IMR-90 (cell line): ENCODE data around the gene PHACTR3. TPM values are rescaled to one million over a fixed set of nuclear protein-coding genes. Genes with fewer than 3 reads are reported as not detected.

Experiments
- ATAC-seq: fragments of 200-7000 bp; cut with Tn5 transposase; 2 replicates; pipeline ENCODE4 v1.9.1; 2020; ENCODE audit warnings: low read depth, mild to moderate bottlenecking, moderate library complexity
- BruUV-seq: library from RNA; stranded (reverse); fragments of 400-500 nt; replicated peaks from 2 replicates; lab custom pipeline; 2021; lab: Mats Ljungman, UMichigan
- CTCF ChIA-PET: fragments of 300-600 bp; formaldehyde crosslinking; extraction: SDS; loops from one replicate; lab custom pipeline; 2021; ENCODE audit warnings: antibody characterized with exemption; lab: Yijun Ruan, JAX
- POLR2A ChIA-PET: fragments of 300-600 bp; sonication (Branson Sonifier 250); formaldehyde crosslinking; loops from one replicate; lab custom pipeline; 2022; ENCODE audit warnings: antibody characterized with exemption; ENCODE audit not compliant: unreplicated experiment; lab: Charles Lee
- DNase-seq: peaks from one replicate; pipeline ENCODE4 v3.0.0; 2013
- H2AFZ ChIP-seq: replicated peaks from 2 replicates; pipeline ENCODE3; 2013; ENCODE audit warnings: low read length, mild to moderate bottlenecking; ENCODE audit not compliant: poor library complexity
- H2AK5ac ChIP-seq: 2 replicates; pipeline ENCODE4 v1.6.1; 2013; ENCODE audit warnings: low read depth, low read length, inconsistent platforms
- H2AK9ac ChIP-seq: replicated peaks from 2 replicates; pipeline ENCODE3; 2013; ENCODE audit warnings: mild to moderate bottlenecking, low read depth, low read length, moderate library complexity; ENCODE audit not compliant: poor library complexity
- H2BK120ac ChIP-seq: 2 replicates; pipeline ENCODE4 v1.6.1; 2013; ENCODE audit warnings: low read depth, low read length, inconsistent platforms
- H2BK15ac ChIP-seq: 3 replicates; pipeline ENCODE4 v1.6.1; 2013; ENCODE audit warnings: low read depth, low read length, inconsistent platforms
- H2BK20ac ChIP-seq: 2 replicates; pipeline ENCODE4 v1.6.1; 2013; ENCODE audit warnings: low read depth, mild to moderate bottlenecking, inconsistent platforms, low read length, moderate library complexity
- H2BK5ac ChIP-seq: 2 replicates; pipeline ENCODE4 v1.6.1; 2013; ENCODE audit warnings: mild to moderate bottlenecking, low read depth, low read length, inconsistent platforms; ENCODE audit not compliant: poor library complexity, severe bottlenecking
- H3K14ac ChIP-seq: replicated peaks from 2 replicates; pipeline ENCODE4 v1.6.1; 2013; ENCODE audit warnings: low read depth, low read length, inconsistent platforms
- H3K18ac ChIP-seq: 2 replicates; pipeline ENCODE4 v1.6.1; 2013; ENCODE audit warnings: low read depth, low read length, control low read depth
- H3K23ac ChIP-seq: 2 replicates; pipeline ENCODE4 v1.6.1; 2013; ENCODE audit warnings: low read depth, low read length, inconsistent platforms
- H3K27ac ChIP-seq: 2 replicates; pipeline ENCODE4 v1.5.1; 2013; ENCODE audit warnings: mild to moderate bottlenecking, control low read depth, low read length; ENCODE audit not compliant: insufficient read depth
- H3K27me3 ChIP-seq: 2 replicates; pipeline ENCODE4 v1.6.1; 2013; ENCODE audit warnings: low read length; ENCODE audit not compliant: control insufficient read depth, insufficient read depth
- H3K36me3 ChIP-seq: 2 replicates; pipeline ENCODE4 v1.6.1; 2013; ENCODE audit warnings: low read length, mixed read lengths; ENCODE audit not compliant: control insufficient read depth, insufficient read depth
- H3K4ac ChIP-seq: 2 replicates; pipeline ENCODE4 v1.6.1; 2013; ENCODE audit warnings: low read depth, low read length, inconsistent platforms
- H3K4me1 ChIP-seq: 2 replicates; pipeline ENCODE4 v1.6.1; 2013; ENCODE audit warnings: low read length, mixed read lengths; ENCODE audit not compliant: control insufficient read depth, insufficient read depth
- H3K4me2 ChIP-seq: 2 replicates; pipeline ENCODE4 v1.6.1; 2013; ENCODE audit warnings: low read depth, mild to moderate bottlenecking, control low read depth, low read length, moderate library complexity
- H3K4me3 ChIP-seq: 2 replicates; pipeline ENCODE4 v1.5.1; 2013; ENCODE audit warnings: low read depth, mild to moderate bottlenecking, control low read depth, low read length, moderate library complexity; ENCODE audit not compliant: insufficient read depth
- H3K56ac ChIP-seq: 2 replicates; pipeline ENCODE4 v1.6.1; 2013; ENCODE audit warnings: low read length, inconsistent platforms; ENCODE audit not compliant: insufficient read depth; ENCODE audit errors: extremely low read depth
- H3K79me1 ChIP-seq, 2 experiments: 2 replicates each; pipeline ENCODE4 v1.6.1; 2013; ENCODE audit warnings: low read length in 2 of 2, inconsistent platforms in 1 of 2, low read depth in 1 of 2
- H3K9ac ChIP-seq: 2 replicates; pipeline ENCODE4 v1.6.1; 2013; ENCODE audit warnings: low read depth, low read length, control low read depth
- H3K9me1 ChIP-seq: 2 replicates; pipeline ENCODE4 v1.6.1; 2013; ENCODE audit warnings: low read length, inconsistent platforms; ENCODE audit not compliant: insufficient read depth
- H3K9me3 ChIP-seq: 2 replicates; pipeline ENCODE4 v1.6.1; 2013; ENCODE audit warnings: low read length; ENCODE audit not compliant: control insufficient read depth, insufficient read depth
- H4K20me1 ChIP-seq: 2 replicates; pipeline ENCODE4 v1.6.1; 2013; ENCODE audit warnings: low read length, inconsistent platforms; ENCODE audit not compliant: insufficient read depth
- H4K5ac ChIP-seq: 2 replicates; pipeline ENCODE4 v1.6.1; 2013; ENCODE audit warnings: mild to moderate bottlenecking, low read depth, low read length, control low read depth
- H4K8ac ChIP-seq, 2 experiments: 2 replicates each; pipeline ENCODE4 v1.6.1; 2013; ENCODE audit warnings: low read depth in 2 of 2, low read length in 2 of 2, control low read depth in 1 of 2, inconsistent platforms in 1 of 2
- H4K91ac ChIP-seq: 2 replicates; pipeline ENCODE4 v1.6.1; 2013; ENCODE audit warnings: low read depth, low read length, inconsistent platforms; ENCODE audit not compliant: insufficient read depth
- BHLHE40 ChIP-seq: fragments of 150-350 bp; IDR thresholded peaks from 2 replicates; pipeline ENCODE4 v1.6.1; 2016; ENCODE audit warnings: mild to moderate bottlenecking, low read depth, low read length
- CEBPB ChIP-seq: IDR thresholded peaks from 2 replicates; pipeline ENCODE4 v1.6.1; 2012; ENCODE audit warnings: low read depth, low read length, improper control_type of control experiment
- CHD1 ChIP-seq: IDR thresholded peaks from 2 replicates; pipeline ENCODE4 v1.6.1; 2012; ENCODE audit warnings: low read depth, low read length, improper control_type of control experiment
- FOS ChIP-seq: fragments of 150-350 bp; IDR thresholded peaks from 2 replicates; pipeline ENCODE4 v1.6.1; 2016; ENCODE audit warnings: low read depth, low read length
- MAFK ChIP-seq: IDR thresholded peaks from 2 replicates; pipeline ENCODE4 v1.6.1; 2012; ENCODE audit warnings: low read depth, low read length, improper control_type of control experiment
- MAZ ChIP-seq: IDR thresholded peaks from 2 replicates; pipeline ENCODE4 v1.6.1; 2012; ENCODE audit warnings: low read depth, mild to moderate bottlenecking, low read length, improper control_type of control experiment, moderate library complexity, borderline replicate concordance
- MXI1 ChIP-seq: IDR thresholded peaks from 2 replicates; pipeline ENCODE4 v1.6.1; 2012; ENCODE audit warnings: low read depth, mild to moderate bottlenecking, low read length, moderate library complexity, borderline replicate concordance
- NFE2L2 ChIP-seq: fragments of 150-350 bp; IDR thresholded peaks from 2 replicates; pipeline ENCODE4 v1.6.1; 2016; ENCODE audit warnings: low read depth, mild to moderate bottlenecking, low read length
- POLR2A ChIP-seq: IDR thresholded peaks from 2 replicates; pipeline ENCODE4 v1.6.1; 2012; ENCODE audit warnings: mild to moderate bottlenecking, low read depth, low read length
- RAD21 ChIP-seq: IDR thresholded peaks from 2 replicates; pipeline ENCODE4 v1.6.1; 2012; ENCODE audit warnings: low read length, improper control_type of control experiment
- RCOR1 ChIP-seq: IDR thresholded peaks from 2 replicates; pipeline ENCODE4 v1.6.1; 2012; ENCODE audit warnings: mild to moderate bottlenecking, low read length, improper control_type of control experiment; ENCODE audit not compliant: insufficient replicate concordance
- SMC3 ChIP-seq: fragments of 150-350 bp; IDR thresholded peaks from 2 replicates; pipeline ENCODE4 v1.6.1; 2016; ENCODE audit warnings: low read depth, mild to moderate bottlenecking, antibody characterized with exemption, low read length, moderate library complexity
- WGBS, 2 experiments: methylation state at CpG; one replicate each; pipeline versions ENCODE4 v1.1.5 to v1.1.7; 2013; ENCODE audit warnings: missing lambda C conversion rate in 2 of 2; ENCODE audit not compliant: insufficient read length in 1 of 2; ENCODE audit errors: extremely low coverage in 2 of 2; 5-methylcytosine and 5-hydroxymethylcytosine counted together
- dilution Hi-C: fragments of 300-500 bp; cut with HindIII; formaldehyde crosslinking; loops from one replicate; pipeline ENCODE4 v1.14.3; 2018; ENCODE audit warnings: low sequenced_read_pairs; ENCODE audit not compliant: unreplicated experiment
- in situ Hi-C: fragments of 300-500 bp; cut with MboI; formaldehyde crosslinking; loops from 3 replicates; pipeline ENCODE4 v1.14.3; 2019; ENCODE audit warnings: low sequenced_read_pairs, inconsistent platforms, mixed read lengths
- intact Hi-C: fragments of 100-400 bp; cut with micrococcal nuclease; formaldehyde crosslinking; loops from 2 replicates; pipeline ENCODE4 v1.10.0; 2022
- polyA plus RNA-seq, 3 experiments: library from polyadenylated mRNA; depleted of rRNA; stranded (reverse); fragments of >200 nt; gene quantifications; 2 replicates each; pipeline ENCODE4 v1.2.3, GENCODE V29; 2012; ENCODE audit warnings: low replicate concordance in 1 of 3
- total RNA-seq: library from RNA; depleted of rRNA; stranded (reverse); fragments of >200 nt; gene quantifications from 2 replicates; pipeline ENCODE4 v1.2.3, GENCODE V29; 2012

The PHACTR3 gene
- total and polyA plus RNA-seq, 2 of the 4 experiments (the other 2 are of a cell fraction) = not detected

DNA sequence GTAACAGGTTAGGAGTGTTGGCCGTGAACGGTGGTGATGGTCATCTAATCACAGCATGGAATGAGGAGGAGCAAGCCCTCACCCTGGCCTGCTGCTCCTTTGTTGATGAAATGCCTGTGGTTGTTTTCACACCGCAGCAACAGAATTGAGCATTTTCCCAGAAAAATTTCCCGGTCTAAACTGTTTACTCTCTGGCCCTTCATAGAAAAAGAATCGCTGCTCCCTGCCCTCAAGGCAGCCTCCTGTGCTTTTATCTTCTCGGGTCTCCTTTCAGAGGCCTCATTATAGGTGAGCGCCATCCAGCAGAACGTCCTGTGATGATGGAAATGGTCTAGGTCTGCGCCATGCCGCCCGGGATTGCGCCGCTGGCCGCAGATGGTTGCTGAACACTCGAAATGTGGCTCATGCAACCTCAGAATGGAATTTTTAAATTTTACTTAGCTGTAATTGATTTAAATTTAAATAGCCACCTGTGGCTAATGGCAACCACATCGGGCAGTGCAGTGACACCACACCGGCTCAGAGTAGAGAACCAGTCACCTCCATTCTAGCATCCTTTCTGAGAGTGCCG lies 30.2 kb downstream of the PHACTR3 start:
- ChIA-PET POLR2A (no interaction called here), CTCF (no interaction called here)
- ATAC-seq = no peak
- dilution Hi-C loops = no loop called here
- intact Hi-C loops = no loop called here
- no peak overlapping the region for H4K8ac ChIP-seq
- no peaks in the 10 kb centered on the region for H3K9me1 ChIP-seq
- H3K18ac ChIP-seq = no peak overlapping the region
- peaks cover 22% of the 10 kb centered on the region for H3K9me3 ChIP-seq
- H2BK120ac ChIP-seq = no peak overlapping the region
- H2AFZ ChIP-seq = no peak overlapping the region
- H3K36me3 ChIP-seq = no peaks in the 10 kb centered on the region
- no peak overlapping the region for H4K5ac ChIP-seq
- H3K56ac ChIP-seq = no peak overlapping the region
- H3K4me2 ChIP-seq = no peak overlapping the region
- H4K20me1 ChIP-seq = no peaks in the 10 kb centered on the region
- 50% methylated on average over 1 of the region's 18 CpGs; no CpG with 5 or more reads in 1 of the 2 experiments for WGBS, 2 experiments
- H3K27me3 ChIP-seq = no peaks in the 10 kb centered on the region
- H3K4me1 ChIP-seq = no peaks in the 10 kb centered on the region
- no peak overlapping the region for H3K4ac ChIP-seq
- no peak overlapping the region for H3K14ac ChIP-seq
- in situ Hi-C loops = no loop called here
- no peak overlapping the region for H3K23ac ChIP-seq
- no peak overlapping the region for H2AK5ac ChIP-seq
- H4K91ac ChIP-seq = no peak overlapping the region
- no peak overlapping the region for H3K27ac ChIP-seq
- no peak overlapping the region for H3K9ac ChIP-seq
- no peak overlapping the region for H3K4me3 ChIP-seq
- no peak for DNase-seq
- no TSS peak for BruUV-seq
- no peak overlapping the region for H2AK9ac ChIP-seq
- H2BK5ac ChIP-seq = no peak overlapping the region
- no peak overlapping the region for H2BK15ac ChIP-seq
- TF ChIP-seq MXI1 (no peak), SMC3 (no peak), CHD1 (no peak), FOS (no peak), CEBPB (no peak), MAFK (no peak), NFE2L2 (no peak), RCOR1 (no peak), POLR2A (no peak), RAD21 (no peak), MAZ (no peak), BHLHE40 (no peak)
- H3K79me1 ChIP-seq = no peaks in the 10 kb centered on the region
- H2BK20ac ChIP-seq = no peak overlapping the region
